H1 (cell line): ENCODE measurements around the gene MARK3. TPM values are rescaled to one million over a fixed set of nuclear protein-coding genes. Genes with fewer than 3 reads are reported as not detected.

ENCODE experiments used
- CTCF ChIA-PET: fragments of 300-600 bp; sonication (Branson Sonifier 250); formaldehyde crosslinking; loops from one replicate; lab custom pipeline; 2021; ENCODE audit not compliant: partially characterized antibody; lab: Charles Lee
- POLR2A ChIA-PET: fragments of 300-600 bp; sonication (Branson Sonifier 250); formaldehyde crosslinking; loops from one replicate; lab custom pipeline; 2021; ENCODE audit warnings: inconsistent platforms; ENCODE audit not compliant: partially characterized antibody; lab: Charles Lee
- DNase-seq, 2 experiments: peaks; one replicate each; pipeline versions ENCODE4 v3.0.0 to v3.0.0-alpha.2; 2010 to 2022; ENCODE audit warnings: low spot score in 2 of 2, low read depth in 1 of 2, mixed read lengths in 1 of 2
- FAIRE-seq: peaks from 2 replicates; lab custom pipeline; 2011; peaks lifted over from hg19 to GRCh38; lab: Jason Lieb, UNC
- H2AFZ ChIP-seq: 2 replicates; pipeline ENCODE4 v1.8.1; 2012; ENCODE audit warnings: low read length, inconsistent platforms
- H2AK5ac ChIP-seq: 2 replicates; pipeline ENCODE4 v1.6.1; 2013; ENCODE audit warnings: low read depth, low read length
- H2BK120ac ChIP-seq: replicated peaks from 2 replicates; pipeline ENCODE3; 2013; ENCODE audit warnings: low read depth, low read length, inconsistent platforms
- H2BK12ac ChIP-seq: 2 replicates; pipeline ENCODE4 v1.6.1; 2013; ENCODE audit warnings: low read depth, low read length
- H2BK15ac ChIP-seq: 2 replicates; pipeline ENCODE4 v1.6.1; 2013; ENCODE audit warnings: low read length
- H2BK20ac ChIP-seq: 2 replicates; pipeline ENCODE4 v1.6.1; 2013; ENCODE audit warnings: low read length
- H2BK5ac ChIP-seq: 2 replicates; pipeline ENCODE4 v1.6.1; 2013; ENCODE audit warnings: low read depth, low read length
- H3K14ac ChIP-seq: 2 replicates; pipeline ENCODE4 v1.6.1; 2013; ENCODE audit warnings: inconsistent platforms; ENCODE audit not compliant: insufficient read length
- H3K18ac ChIP-seq: 2 replicates; pipeline ENCODE4 v1.6.1; 2013; ENCODE audit warnings: low read length; ENCODE audit errors: extremely low read depth
- H3K23ac ChIP-seq: 2 replicates; pipeline ENCODE4 v1.6.1; 2013; ENCODE audit warnings: inconsistent platforms; ENCODE audit not compliant: insufficient read length
- H3K23me2 ChIP-seq: 2 replicates; pipeline ENCODE4 v1.6.1; 2013; ENCODE audit warnings: low read depth, low read length
- H3K27ac ChIP-seq: 2 replicates; pipeline ENCODE4 v1.6.1; 2011; ENCODE audit warnings: low read depth, low read length, inconsistent platforms
- H3K27me3 ChIP-seq, 4 experiments: replicated peaks in 1 of 4; 1 replicate in 1 of 4; 2 replicates in 3 of 4; pipeline versions ENCODE4 v1.6.1 to v1.8.1; 2011 to 2013; ENCODE audit warnings: low read length in 3 of 4, mild to moderate bottlenecking in 3 of 4, inconsistent platforms in 2 of 4, mixed read lengths in 2 of 4, moderate library complexity in 1 of 4; ENCODE audit not compliant: control insufficient read depth in 3 of 4, insufficient read depth in 3 of 4; ENCODE audit errors: extremely low read depth in 1 of 4
- H3K36me3 ChIP-seq, 4 experiments: 2 replicates each; pipeline versions ENCODE4 v1.6.1 to v1.8.1; 2011 to 2013; ENCODE audit warnings: mild to moderate bottlenecking in 4 of 4, low read length in 3 of 4, moderate library complexity in 2 of 4, control low read depth in 1 of 4, inconsistent platforms in 1 of 4; ENCODE audit not compliant: insufficient read depth in 4 of 4, control insufficient read depth in 2 of 4
- H3K4ac ChIP-seq: replicated peaks from 2 replicates; pipeline ENCODE3; 2013; ENCODE audit warnings: low read length, low read depth, mixed read lengths, inconsistent platforms; ENCODE audit not compliant: insufficient read length
- H3K4me1 ChIP-seq, 4 experiments: replicated peaks in 1 of 4; 1 replicate in 1 of 4; 2 replicates in 3 of 4; pipeline versions ENCODE4 v1.6.1 to v1.8.1; 2011 to 2013; ENCODE audit warnings: low read length in 3 of 4, inconsistent platforms in 2 of 4, mixed read lengths in 1 of 4; ENCODE audit not compliant: insufficient read depth in 4 of 4, control insufficient read depth in 3 of 4
- H3K4me2 ChIP-seq, 2 experiments: 2 replicates each; pipeline versions ENCODE4 v1.6.1 to v1.8.1; 2011 to 2013; ENCODE audit warnings: low read depth in 2 of 2, low read length in 2 of 2, control low read depth in 1 of 2, inconsistent platforms in 1 of 2, mild to moderate bottlenecking in 1 of 2; ENCODE audit not compliant: insufficient read depth in 1 of 2
- H3K4me3 ChIP-seq, 4 experiments: fragments of 200-600, 300-600 bp in 1 of 4; sonication (generic), shearing (Covaris generic), sonication (Bioruptor Twin) in 1 of 4; 2 replicates each; pipeline versions ENCODE4 v1.5.1 to v1.8.1; 2011 to 2016; ENCODE audit warnings: low read length in 4 of 4, low read depth in 3 of 4, control low read depth in 2 of 4, inconsistent platforms in 2 of 4, mild to moderate bottlenecking in 2 of 4, mixed read lengths in 1 of 4, moderate library complexity in 1 of 4; ENCODE audit not compliant: insufficient read depth in 2 of 4; ENCODE audit errors: extremely low read depth in 1 of 4
- H3K56ac ChIP-seq: replicated peaks from 2 replicates; pipeline ENCODE3; 2013; ENCODE audit warnings: low read depth, mild to moderate bottlenecking, mixed read lengths, low read length, inconsistent platforms; ENCODE audit not compliant: insufficient read length
- H3K79me1 ChIP-seq: 2 replicates; pipeline ENCODE4 v1.6.1; 2013; ENCODE audit warnings: low read depth, low read length, control low read depth
- H3K79me2 ChIP-seq, 2 experiments: 2 replicates each; pipeline versions ENCODE4 v1.6.1 to v1.8.1; 2012 to 2013; ENCODE audit warnings: low read length in 2 of 2, mild to moderate bottlenecking in 2 of 2, inconsistent platforms in 1 of 2; ENCODE audit not compliant: insufficient read depth in 2 of 2, control insufficient read depth in 1 of 2
- H3K9ac ChIP-seq, 4 experiments: replicated peaks in 1 of 4; 1 replicate in 1 of 4; 2 replicates in 3 of 4; pipeline versions ENCODE4 v1.6.1 to v1.8.1; 2011 to 2013; ENCODE audit warnings: low read depth in 3 of 4, low read length in 3 of 4, control low read depth in 2 of 4, mild to moderate bottlenecking in 2 of 4, moderate library complexity in 2 of 4, inconsistent platforms in 1 of 4; ENCODE audit errors: extremely low read depth in 1 of 4
- H3K9me3 ChIP-seq, 2 experiments: 2 replicates each; pipeline versions ENCODE4 v1.6.1 to v1.8.1; 2012 to 2013; ENCODE audit warnings: mild to moderate bottlenecking in 2 of 2, moderate library complexity in 2 of 2, control low read depth in 1 of 2, inconsistent platforms in 1 of 2, low read depth in 1 of 2, low read length in 1 of 2, mixed read lengths in 1 of 2; ENCODE audit not compliant: insufficient read depth in 2 of 2
- H4K20me1 ChIP-seq, 2 experiments: replicated peaks in 1 of 2; 2 replicates each; pipeline versions ENCODE3 to v1.8.1; 2011 to 2013; ENCODE audit warnings: inconsistent platforms in 2 of 2, low read length in 2 of 2, mild to moderate bottlenecking in 1 of 2; ENCODE audit not compliant: insufficient read depth in 2 of 2, control insufficient read depth in 1 of 2
- H4K5ac ChIP-seq: 2 replicates; pipeline ENCODE4 v1.6.1; 2013; ENCODE audit warnings: low read length, low read depth, mixed read lengths, inconsistent platforms; ENCODE audit not compliant: insufficient read length
- H4K8ac ChIP-seq: 2 replicates; pipeline ENCODE4 v1.8.0; 2013; ENCODE audit warnings: mild to moderate bottlenecking, moderate library complexity, low read length, inconsistent platforms; ENCODE audit not compliant: insufficient read depth; ENCODE audit errors: extremely low read depth
- H4K91ac ChIP-seq: replicated peaks from 2 replicates; pipeline ENCODE3; 2013; ENCODE audit warnings: low read length, mixed read lengths, inconsistent platforms; ENCODE audit not compliant: insufficient read length
- CEBPB ChIP-seq: IDR thresholded peaks from 2 replicates; pipeline ENCODE4 v1.6.1; 2012; ENCODE audit warnings: low read depth, low read length
- CHD1 ChIP-seq: IDR thresholded peaks from 2 replicates; pipeline ENCODE4 v1.6.1; 2012; ENCODE audit warnings: low read depth, low read length, improper control_type of control experiment
- CHD2 ChIP-seq: IDR thresholded peaks from 2 replicates; pipeline ENCODE4 v1.6.1; 2012; ENCODE audit warnings: low read length, improper control_type of control experiment
- CREB1 ChIP-seq: IDR thresholded peaks from 2 replicates; pipeline ENCODE4 v1.6.1; 2012; ENCODE audit warnings: inconsistent platforms
- HDAC2 ChIP-seq, 2 experiments: fragments of 300-600 bp in 1 of 2; sonication (generic) in 1 of 2; IDR thresholded peaks; 2 replicates each; pipeline ENCODE4 v1.6.1; 2011 to 2012; ENCODE audit warnings: low read depth in 2 of 2, low read length in 2 of 2, mild to moderate bottlenecking in 2 of 2, moderate library complexity in 2 of 2, borderline replicate concordance in 1 of 2, inconsistent platforms in 1 of 2
- KDM1A ChIP-seq: fragments of 200-600, 300-600 bp; sonication (generic); IDR thresholded peaks from 2 replicates; pipeline ENCODE4 v1.7.1; 2016; ENCODE audit warnings: mild to moderate bottlenecking, low read length, borderline replicate concordance
- KDM4A ChIP-seq: IDR thresholded peaks from one replicate; pipeline ENCODE4 v1.7.1; 2012; ENCODE audit warnings: low read depth, mild to moderate bottlenecking, moderate library complexity, low read length, inconsistent platforms; ENCODE audit not compliant: severe bottlenecking
- NANOG ChIP-seq: IDR thresholded peaks from 2 replicates; pipeline ENCODE4 v1.6.1; 2011; ENCODE audit warnings: low read length, low read depth, mild to moderate bottlenecking, inconsistent platforms; ENCODE audit not compliant: insufficient read depth, poor library complexity, severe bottlenecking
- PHF8 ChIP-seq: fragments of 200-600 bp; sonication (generic); conservative IDR thresholded peaks from 2 replicates; pipeline ENCODE4 v1.7.1; 2012; ENCODE audit warnings: low read depth, mild to moderate bottlenecking, inconsistent platforms, low read length, moderate library complexity
- RBBP5 ChIP-seq: IDR thresholded peaks from 2 replicates; pipeline ENCODE4 v1.7.1; 2012; ENCODE audit warnings: low read depth, mild to moderate bottlenecking, inconsistent platforms, low read length, moderate library complexity, borderline replicate concordance
- TEAD4 ChIP-seq: IDR thresholded peaks from 2 replicates; pipeline ENCODE4 v1.6.1; 2012; ENCODE audit warnings: low read depth, low read length, inconsistent platforms, mixed read lengths
- WGBS, 2 experiments: shearing (Covaris generic) in 1 of 2; methylation state at CpG; one replicate each; pipeline versions ENCODE4 v1.1.6 to v1.1.7; 2013 to 2015; ENCODE audit warnings: low lambda C conversion rate in 2 of 2, mixed read lengths in 2 of 2, inconsistent platforms in 1 of 2, low coverage in 1 of 2, missing lambda C conversion rate in 1 of 2; ENCODE audit not compliant: insufficient replicate concordance in 2 of 2, insufficient coverage in 1 of 2, insufficient read length in 1 of 2; ENCODE audit errors: extremely low coverage in 1 of 2, missing lambda C conversion rate in 1 of 2; 5-methylcytosine and 5-hydroxymethylcytosine counted together
- polyA plus RNA-seq, 7 experiments: library from polyadenylated mRNA; depleted of rRNA in 3 of 7; stranded (reverse) in 5 of 7; unstranded in 2 of 7; fragments of >200 nt in 5 of 7; fragments of 200-250 nt in 2 of 7; gene quantifications; 1 replicate in 5 of 7; 2 replicates in 1 of 7; 4 replicates in 1 of 7; pipeline versions ENCODE4 v1.2.1 to v1.2.3, GENCODE V29; 2011 to 2013; ENCODE audit warnings: missing spikeins in 2 of 7, mixed read lengths in 2 of 7
- total RNA-seq: library from RNA; stranded (reverse); fragmentation: NEBNext Ultra II Directional; extraction: Animal tissue kit (Norgen Biotek cat#: 25700); gene quantifications from 2 replicates; pipeline ENCODE4 v1.2.1, GENCODE V29; 2021

Gene MARK3
- total and polyA plus RNA-seq, 2 of the 8 experiments (the other 6 are each of a cell fraction or from before 2014, with no cell fraction given) = 39.4 to 76.9 TPM

- Histone ChIP-seq H4K20me1 (peaks cover 10 to 37% of the 10 kb centered on the region in 2 experiments), H4K5ac (no peak overlapping the region)
- POLR2A ChIA-PET = interaction anchor here (1.0 to 29.8 kb wide), 4 partner anchors 8 to 17 kb away, joined by 3 to 844 read pairs (median 6); partner anchors contain the start of gene CKB
These were observed 150.8 kb downstream of the MARK3 start for GRCh38 chr14:103535891-103536565.

More at GRCh38 chr14:103535891-103536565, 150.8 kb downstream of the MARK3 start:
- no peaks in the 10 kb centered on the region for H3K23me2 ChIP-seq
- H2AFZ ChIP-seq = no peak overlapping the region
- no peak overlapping the region for H3K27ac ChIP-seq
- no peak overlapping the region for H2BK20ac ChIP-seq
- H2AK5ac ChIP-seq = no peak overlapping the region
- TF ChIP-seq NANOG (no peak), CHD1 (no peak), PHF8 (no peak), HDAC2 (IDR thresholded peaks at IDR 0.05; ENCODE audit: borderline replicate concordance in 1 of 2, low read depth in 2 of 2, low read length in 2 of 2) (no peak), KDM1A (no peak), TEAD4 (no peak), CREB1 (no peak), CHD2 (no peak), RBBP5 (no peak), CEBPB (no peak), KDM4A (no peak)
- no peak for FAIRE-seq
- no peak overlapping the region for H3K56ac ChIP-seq
- CTCF ChIA-PET = interaction anchor here (1.4 to 28.8 kb wide), 4 partner anchors 8 to 202 kb away, joined by 3 to 921 read pairs (median 118); partner anchors contain the start of genes CKB and EIF5
- no peak overlapping the region for H3K4me2 ChIP-seq
- H3K18ac ChIP-seq = no peak overlapping the region
- no peak overlapping the region for H3K9ac ChIP-seq
- no peak overlapping the region for H2BK12ac ChIP-seq
- DNase-seq = no peak
- H4K91ac ChIP-seq = no peak overlapping the region
- H2BK120ac ChIP-seq = no peak overlapping the region
- H3K27me3 ChIP-seq = no peaks in the 10 kb centered on the region; a peak in 2 of 7 replicates
- WGBS, 2 experiments = 89% methylated on average over 11 of the region's 11 CpGs; no CpG with 5 or more reads in 1 of the 2 experiments
- no peaks in the 10 kb centered on the region for H3K9me3 ChIP-seq
- no peak overlapping the region for H3K4ac ChIP-seq
- H2BK15ac ChIP-seq = no peak overlapping the region
- no peak overlapping the region for H3K14ac ChIP-seq
- H3K36me3 ChIP-seq = peaks cover 0 to 17% (median 1%) of the 10 kb centered on the region in 4 experiments; a peak in 3 of 8 replicates
- H4K8ac ChIP-seq = no peak overlapping the region
- no peak overlapping the region for H3K4me3 ChIP-seq
- peaks cover 0 to 2% of the 10 kb centered on the region in 2 experiments; a peak in 1 of 4 replicates for H3K79me2 ChIP-seq
- no peak overlapping the region for H2BK5ac ChIP-seq
- H3K23ac ChIP-seq = no peak overlapping the region
- H3K4me1 ChIP-seq = peaks cover 0 to 1% (median under 1%) of the 10 kb centered on the region in 4 experiments; a peak in 4 of 7 replicates
- peaks cover 9% of the 10 kb centered on the region for H3K79me1 ChIP-seq
